Measurements from ENCODE around the gene HEPN1. TPM values are rescaled to one million over a fixed set of nuclear protein-coding genes. Genes with fewer than 3 reads are reported as not detected.

Gene HEPN1
- total and polyA plus RNA-seq, 9 of the 15 experiments (the other 6 are each of a cell fraction or from before 2014, with no cell fraction given), result not detected

- TF ChIP-seq ZBTB7A (IDR thresholded peaks at IDR 0.05; ENCODE audit: borderline replicate concordance, control insufficient read depth, low read depth, low read length) (peak; percentile 59; the same call in 1 of the 2 replicates), SFPQ (IDR thresholded peaks at IDR 0.05; ENCODE audit: low read depth, low read length) (no peak), ZNF444 (CRISPR knock-in tag; IDR thresholded peaks at IDR 0.05) (no peak), ATF3 (IDR thresholded peaks at IDR 0.05) (no peak), ATF3 (CRISPR knock-in tag; conservative IDR thresholded peaks at IDR 0.05) (peak; percentile 69; the same call in 1 of the 2 replicates), GMEB1 (CRISPR knock-in tag; IDR thresholded peaks at IDR 0.05) (0 out of 2 replicates have a peak, but pooled peaks have one; percentile 6), RBM22 (IDR thresholded peaks at IDR 0.05; ENCODE audit: low read depth, low read length, poor library complexity, severe bottlenecking) (no peak), ZNF655 (CRISPR knock-in tag; IDR thresholded peaks at IDR 0.05) (no peak), RBM14 (IDR thresholded peaks at IDR 0.05; ENCODE audit: borderline replicate concordance, insufficient read depth, low read depth, low read length) (no peak), NBN (IDR thresholded peaks at IDR 0.05; ENCODE audit: low read depth) (peak; percentile 76; the same call in 1 of the 2 replicates), YBX1 (IDR thresholded peaks at IDR 0.05) (no peak), MAX (CRISPR knock-in tag; IDR thresholded peaks at IDR 0.05) (peak; percentile 10; the same call in 1 of the 2 replicates), PTBP1 (IDR thresholded peaks at IDR 0.05; ENCODE audit: low read depth, low read length) (no peak), RBBP5 (IDR thresholded peaks at IDR 0.05; ENCODE audit: borderline replicate concordance, insufficient read depth, low read length, poor library complexity, severe bottlenecking) (no peak), ZBTB17 (CRISPR knock-in tag; IDR thresholded peaks at IDR 0.05) (no peak), PYGO2 (tag; IDR thresholded peaks at IDR 0.05) (no peak), RHOXF2B (CRISPR knock-in tag; conservative IDR thresholded peaks at IDR 0.05) (no peak), SNRNP70 (optimal IDR thresholded peaks at IDR 0.05; ENCODE audit: low read depth, low read length) (no peak), ZNF551 (CRISPR knock-in tag; IDR thresholded peaks at IDR 0.05) (no peak)
Observed at GRCh38 chr11:124875943-124876817, 42.9 kb upstream of the HEPN1 start (continued).

Data from K562 (cell line).